ENCODE results near the gene VSTM2B. TPM values are rescaled to one million over a fixed set of nuclear protein-coding genes. Genes with fewer than 3 reads are reported as not detected.

The VSTM2B gene
- total and polyA plus RNA-seq, 2 of the 4 experiments (the other 2 are of a cell fraction), result not detected

DNA sequence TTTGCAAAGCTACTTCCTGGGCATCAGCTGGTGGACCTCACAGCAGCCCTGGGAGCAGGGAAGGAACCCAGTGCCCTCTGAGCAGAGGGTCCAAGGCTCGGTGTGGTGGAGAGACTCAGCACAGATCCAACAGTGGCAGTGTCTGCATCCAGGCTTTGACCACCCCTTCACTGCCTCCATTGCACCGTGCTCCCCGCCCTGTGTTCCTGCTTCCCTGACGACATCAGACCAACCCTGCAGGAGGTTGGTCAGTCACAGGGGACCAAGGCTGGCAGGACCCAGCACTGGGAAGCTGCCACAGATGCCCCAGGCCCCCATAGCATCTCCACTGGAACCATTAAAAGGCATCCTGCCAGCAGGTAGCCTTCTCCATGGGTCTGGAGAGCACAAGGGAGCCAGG is 7.8 kb upstream of the VSTM2B start:
- H3K23ac ChIP-seq (ENCODE audit: low read depth, low read length), result no peak overlapping the region
- H3K9ac ChIP-seq (ENCODE audit: low read depth, low read length), result no peak overlapping the region
- H2AK9ac ChIP-seq (replicated peaks; ENCODE audit: low read depth, low read length, poor library complexity), result no peak overlapping the region
- no peak overlapping the region for H3K14ac ChIP-seq (replicated peaks; ENCODE audit: low read depth, low read length)
- peak overlapping the region; percentile 32 for H2AFZ ChIP-seq (replicated peaks; ENCODE audit: low read length, poor library complexity)
- 30% methylated on average over 2 of the region's 4 CpGs; no CpG with 5 or more reads in 1 of the 2 experiments for WGBS, 2 experiments (ENCODE audit: extremely low coverage in 2 of 2, insufficient read length in 1 of 2)
- no peak overlapping the region for H3K4me3 ChIP-seq (ENCODE audit: insufficient read depth, low read depth, low read length)
- no peak overlapping the region for H3K27ac ChIP-seq (ENCODE audit: insufficient read depth, low read length)
- intact Hi-C loops (cut with micrococcal nuclease), result no loop called here
- no peak overlapping the region for H3K56ac ChIP-seq (ENCODE audit: extremely low read depth, insufficient read depth, low read length)
- no peak overlapping the region for H3K4ac ChIP-seq (ENCODE audit: low read depth, low read length)
- no peak overlapping the region for H2BK20ac ChIP-seq (ENCODE audit: low read depth, low read length)
- ATAC-seq (ENCODE audit: low read depth), result no peak
- H2AK5ac ChIP-seq (ENCODE audit: low read depth, low read length), result no peak overlapping the region
- no peaks in the 10 kb centered on the region for H4K20me1 ChIP-seq (ENCODE audit: insufficient read depth, low read length)
- DNase-seq, result no peak
- no peak overlapping the region for H4K8ac ChIP-seq (ENCODE audit: low read depth in 2 of 2, low read length in 2 of 2)
- no peaks in the 10 kb centered on the region for H3K4me1 ChIP-seq (ENCODE audit: control insufficient read depth, insufficient read depth, low read length)
- no peaks in the 10 kb centered on the region for H3K79me1 ChIP-seq (ENCODE audit: low read depth in 1 of 2, low read length in 2 of 2)
- ChIA-PET POLR2A (ENCODE audit: unreplicated experiment) (no interaction called here), CTCF (no interaction called here)
- TF ChIP-seq, protein P1, sequence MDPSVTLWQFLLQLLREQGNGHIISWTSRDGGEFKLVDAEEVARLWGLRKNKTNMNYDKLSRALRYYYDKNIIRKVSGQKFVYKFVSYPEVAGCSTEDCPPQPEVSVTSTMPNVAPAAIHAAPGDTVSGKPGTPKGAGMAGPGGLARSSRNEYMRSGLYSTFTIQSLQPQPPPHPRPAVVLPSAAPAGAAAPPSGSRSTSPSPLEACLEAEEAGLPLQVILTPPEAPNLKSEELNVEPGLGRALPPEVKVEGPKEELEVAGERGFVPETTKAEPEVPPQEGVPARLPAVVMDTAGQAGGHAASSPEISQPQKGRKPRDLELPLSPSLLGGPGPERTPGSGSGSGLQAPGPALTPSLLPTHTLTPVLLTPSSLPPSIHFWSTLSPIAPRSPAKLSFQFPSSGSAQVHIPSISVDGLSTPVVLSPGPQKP (IDR thresholded peaks at IDR 0.05; ENCODE audit: borderline replicate concordance, low read depth, low read length), result no peak
- TF ChIP-seq POLR2A (IDR thresholded peaks at IDR 0.05; ENCODE audit: low read depth, low read length), result no peak
- dilution Hi-C loops (cut with HindIII; ENCODE audit: low sequenced_read_pairs, unreplicated experiment), result no loop called here
- no peak overlapping the region for H3K4me2 ChIP-seq (ENCODE audit: low read depth, low read length)
- H3K9me3 ChIP-seq (ENCODE audit: control insufficient read depth, insufficient read depth, low read length), result no peaks in the 10 kb centered on the region
- H2BK120ac ChIP-seq (ENCODE audit: low read depth, low read length), result no peak overlapping the region
- in situ Hi-C loops (cut with MboI; ENCODE audit: low sequenced_read_pairs), result no loop called here
- H3K9me1 ChIP-seq (ENCODE audit: insufficient read depth, low read length), result no peaks in the 10 kb centered on the region
- H3K36me3 ChIP-seq (ENCODE audit: control insufficient read depth, insufficient read depth, low read length), result no peaks in the 10 kb centered on the region
- no peak overlapping the region for H3K18ac ChIP-seq (ENCODE audit: low read depth, low read length)
- H4K91ac ChIP-seq (ENCODE audit: insufficient read depth, low read depth, low read length), result no peak overlapping the region
- no peak overlapping the region for H4K5ac ChIP-seq (ENCODE audit: low read depth, low read length)
- H3K27me3 ChIP-seq (ENCODE audit: control insufficient read depth, insufficient read depth, low read length), result peaks cover 2% of the 10 kb centered on the region; the same call in 1 of the 2 replicates
- no peak overlapping the region for H2BK15ac ChIP-seq (ENCODE audit: low read depth, low read length)
- BruUV-seq (replicated peaks), result no TSS peak
- H2BK5ac ChIP-seq (ENCODE audit: low read depth, low read length, poor library complexity, severe bottlenecking), result no peak overlapping the region

Measured in IMR-90 (cell line).